GM23338 (cell line): Measurements from ENCODE around the gene NDUFA3. TPM values are rescaled to one million over a fixed set of nuclear protein-coding genes. Genes with fewer than 3 reads are reported as not detected.

ENCODE experiments used
- ATAC-seq: fragments of 200-7000 bp; cut with Tn5 transposase; 3 replicates; pipeline ENCODE4 v1.9.1; 2020
- DNase-seq: peaks from one replicate; pipeline ENCODE4 v3.0.0-alpha.2; 2015; ENCODE audit warnings: low spot score
- H2AFZ ChIP-seq: fragments of 200-600 bp; sonication (generic); 2 replicates; pipeline ENCODE4 v1.8.0; 2016; ENCODE audit warnings: antibody characterized with exemption, mild to moderate bottlenecking, moderate library complexity
- H3F3A ChIP-seq: fragments of 200-600 bp; sonication (generic); replicated peaks from 2 replicates; pipeline ENCODE4 v1.8.0; 2017; ENCODE audit warnings: antibody characterized with exemption, mixed run types, low read depth
- H3K27ac ChIP-seq: fragments of 200-600 bp; sonication (generic); 2 replicates; pipeline ENCODE4 v1.6.1; 2016; ENCODE audit warnings: low read depth
- H3K27me3 ChIP-seq: fragments of 200-600 bp; sonication (generic); 2 replicates; pipeline ENCODE4 v1.8.0; 2016; ENCODE audit warnings: mild to moderate bottlenecking, mixed run types, moderate library complexity; ENCODE audit not compliant: insufficient read depth
- H3K36me3 ChIP-seq: fragments of 200-600 bp; sonication (generic); 2 replicates; pipeline ENCODE4 v1.8.0; 2016; ENCODE audit warnings: mild to moderate bottlenecking; ENCODE audit not compliant: insufficient read depth
- H3K4me1 ChIP-seq: fragments of 200-600 bp; sonication (generic); 2 replicates; pipeline ENCODE4 v1.8.0; 2016; ENCODE audit warnings: mild to moderate bottlenecking, moderate library complexity; ENCODE audit not compliant: insufficient read depth
- H3K4me2 ChIP-seq: fragments of 200-600 bp; sonication (generic); 2 replicates; pipeline ENCODE4 v1.7.1; 2017; ENCODE audit warnings: mixed run types
- H3K4me3 ChIP-seq: fragments of 200-600 bp; sonication (generic); 2 replicates; pipeline ENCODE4 v1.6.1; 2016; ENCODE audit warnings: mixed run types
- H3K79me2 ChIP-seq: fragments of 200-600 bp; sonication (generic); replicated peaks from 2 replicates; pipeline ENCODE4 v1.8.0; 2017; ENCODE audit warnings: mild to moderate bottlenecking; ENCODE audit not compliant: insufficient read depth
- H3K9me2 ChIP-seq: fragments of 200-600 bp; sonication (generic); 2 replicates; pipeline ENCODE4 v1.8.0; 2017; ENCODE audit not compliant: insufficient read depth
- H4K20me1 ChIP-seq: fragments of 200-600 bp; sonication (generic); replicated peaks from 2 replicates; pipeline ENCODE4 v1.8.0; 2017; ENCODE audit warnings: mild to moderate bottlenecking; ENCODE audit not compliant: insufficient read depth
- H3K27ac Mint-ChIP-seq: 2 replicates; pipeline ENCODE4 v1.8.0; 2020; ENCODE audit warnings: inconsistent platforms, mild to moderate bottlenecking, moderate library complexity, mixed read lengths
- H3K27me3 Mint-ChIP-seq: 3 replicates; pipeline ENCODE4 v1.8.0; 2022; ENCODE audit warnings: low read depth, mild to moderate bottlenecking, moderate library complexity, mixed read lengths, inconsistent platforms; ENCODE audit not compliant: insufficient read depth, poor library complexity
- H3K36me3 Mint-ChIP-seq: 3 replicates; pipeline ENCODE4 v1.8.0; 2021; ENCODE audit warnings: low read depth, mild to moderate bottlenecking, inconsistent platforms, moderate library complexity, mixed read lengths
- H3K4me1 Mint-ChIP-seq: 3 replicates; pipeline ENCODE4 v1.8.0; 2020; ENCODE audit warnings: mild to moderate bottlenecking, inconsistent platforms, mixed read lengths
- H3K4me3 Mint-ChIP-seq: 3 replicates; pipeline ENCODE4 v1.8.0; 2021; ENCODE audit warnings: moderate library complexity, mild to moderate bottlenecking, inconsistent platforms, mixed read lengths
- H3K9me3 Mint-ChIP-seq: 3 replicates; pipeline ENCODE4 v1.8.0; 2020; ENCODE audit warnings: moderate library complexity, mild to moderate bottlenecking, inconsistent platforms, mixed read lengths
- CREB1 ChIP-seq: fragments of 250-450 bp; sonication (Bioruptor Pico); IDR thresholded peaks from 2 replicates; pipeline ENCODE4 v1.5.0; 2020; ENCODE audit warnings: low read depth, mild to moderate bottlenecking, moderate library complexity
- CTCF ChIP-seq, 2 experiments: fragments of 200-600 bp in 1 of 2; sonication (generic) in 1 of 2; conservative IDR thresholded peaks; 2 replicates each; pipeline versions ENCODE4 v1.5.1 to v1.6.1; 2016 to 2017; ENCODE audit warnings: antibody characterized with exemption in 2 of 2, low read depth in 2 of 2, mild to moderate bottlenecking in 2 of 2, moderate library complexity in 1 of 2
- ETS1 ChIP-seq: IDR thresholded peaks from 2 replicates; pipeline ENCODE4 v1.6.1; 2016; ENCODE audit warnings: antibody characterized with exemption
- EZH2 ChIP-seq: fragments of 200-600 bp; sonication (generic); IDR thresholded peaks from one replicate; pipeline ENCODE4 v1.8.0; 2017; ENCODE audit warnings: antibody characterized with exemption, mild to moderate bottlenecking, low read depth; ENCODE audit not compliant: unreplicated experiment
- EZH2phosphoT487 ChIP-seq: fragments of 200-600 bp; sonication (generic); IDR thresholded peaks from one replicate; pipeline ENCODE4 v1.8.1; 2018; ENCODE audit warnings: antibody characterized with exemption; ENCODE audit not compliant: unreplicated experiment
- NANOG ChIP-seq: IDR thresholded peaks from 2 replicates; pipeline ENCODE4 v1.6.1; 2016; ENCODE audit warnings: antibody characterized with exemption, borderline replicate concordance
- REST ChIP-seq: IDR thresholded peaks from one replicate; pipeline ENCODE4 v1.6.1; 2018; ENCODE audit warnings: antibody characterized with exemption; ENCODE audit not compliant: unreplicated experiment
- STAT1 ChIP-seq: IDR thresholded peaks from one replicate; pipeline ENCODE4 v1.6.1; 2016; ENCODE audit warnings: antibody characterized with exemption; ENCODE audit not compliant: unreplicated experiment
- ZNF331 ChIP-seq: fragments of 250-450 bp; sonication (Bioruptor Pico); IDR thresholded peaks from 2 replicates; pipeline ENCODE4 v1.5.0; 2020; ENCODE audit warnings: low read depth, mild to moderate bottlenecking, moderate library complexity
- polyA plus RNA-seq: library from polyadenylated mRNA; unstranded; fragments of >200 nt; fragmentation: Nextera tagmentation; extraction: Ambion mirVana; gene quantifications from 2 replicates; pipeline ENCODE4 v1.2.1, GENCODE V29; 2016
- total RNA-seq: library from RNA; depleted of rRNA; stranded (reverse); fragments of >200 nt; shearing (Covaris generic); gene quantifications from 2 replicates; pipeline ENCODE4 v1.2.3, GENCODE V29; 2014

NDUFA3 gene
- total and polyA plus RNA-seq, 2 experiments from 2014 or later: 28.4 to 691 TPM

- TF ChIP-seq REST (no peak), EZH2phosphoT487 (no peak)
These were observed 40.0 kb upstream of the NDUFA3 start (continued) for GRCh38 chr19:54062643-54063042.

GRCh38 chr19:54063350-54064116 lies 39.1 kb upstream of the NDUFA3 start, which contains the start of gene VSTM1:
Gene VSTM1 (minus strand): TSS chr19:54063897. CDS start chr19:54063777, 120 bp downstream.
- Mint-ChIP-seq H3K36me3 (no peaks in the 10 kb centered on the region), H3K27me3 (peaks cover 16% of the 10 kb centered on the region), H3K4me3 (no peak within 1 kb of the TSS; the same call in 2 of the 3 replicates), H3K27ac (no peak within 1 kb of the TSS), H3K4me1 (peaks cover 2% of the 10 kb centered on the region; the same call in 1 of the 3 replicates), H3K9me3 (no peaks in the 10 kb centered on the region; the same call in 2 of the 3 replicates)
- Histone ChIP-seq H3K27me3 (no peaks in the 10 kb centered on the region), H3K27ac (no peak within 1 kb of the TSS), H3K4me1 (no peaks in the 10 kb centered on the region), H3F3A (no peaks in the 10 kb centered on the region), H3K79me2 (no peaks in the 10 kb centered on the region), H3K4me3 (no peak within 1 kb of the TSS), H3K4me2 (no peak within 1 kb of the TSS), H3K9me2 (no peaks in the 10 kb centered on the region), H3K36me3 (no peaks in the 10 kb centered on the region), H2AFZ (peak within 1 kb of the TSS; percentile 83; the same call in 1 of the 2 replicates), H4K20me1 (no peaks in the 10 kb centered on the region)
- TF ChIP-seq ETS1: no peak
- peak; percentile 51 for ATAC-seq
- no peak for DNase-seq

- H3K4me3 Mint-ChIP-seq: no peak overlapping the region; the same call in 2 of the 3 replicates
- no peaks in the 10 kb centered on the region for H3K79me2 ChIP-seq
- no peak for ATAC-seq
- H3K27me3 ChIP-seq: no peaks in the 10 kb centered on the region
- DNase-seq: no peak
- H3K27me3 Mint-ChIP-seq: peaks cover 8% of the 10 kb centered on the region
- H3K27ac Mint-ChIP-seq: no peak overlapping the region
- H3K27ac ChIP-seq: no peak overlapping the region
- H3K36me3 ChIP-seq: no peaks in the 10 kb centered on the region
- H3K36me3 Mint-ChIP-seq: no peaks in the 10 kb centered on the region; the same call in 2 of the 3 replicates
- peaks cover 5% of the 10 kb centered on the region; the same call in 2 of the 3 replicates for H3K9me3 Mint-ChIP-seq
- H3K4me1 Mint-ChIP-seq: no peaks in the 10 kb centered on the region
- no peaks in the 10 kb centered on the region for H3K4me1 ChIP-seq
- no peak overlapping the region for H3K4me2 ChIP-seq
- H4K20me1 ChIP-seq: no peaks in the 10 kb centered on the region
- no peak overlapping the region for H3K4me3 ChIP-seq
- no peaks in the 10 kb centered on the region for H3F3A ChIP-seq
- H2AFZ ChIP-seq: no peak overlapping the region
- H3K9me2 ChIP-seq: 0 out of 2 replicates have a peak, but pooled peaks cover 5% of the 10 kb centered on the region
- TF ChIP-seq ETS1 (no peak), REST (no peak), ZNF331 (no peak), STAT1 (no peak), CREB1 (CRISPR knock-in tag) (no peak), NANOG (no peak), CTCF (conservative IDR thresholded peaks at IDR 0.05; ENCODE audit: low read depth in 2 of 2) (no peak), EZH2 (no peak)
These were observed 33.2 kb upstream of the NDUFA3 start for GRCh38 chr19:54069470-54069869.
